Fibroblast of the aortic adventitia (primary cell): ENCODE data around the gene CCDC192. TPM values are rescaled to one million over a fixed set of nuclear protein-coding genes. Genes with fewer than 3 reads are reported as not detected.
A peak's percentile ranks its signal among the peaks of the same experiment; 100 is the strongest.

Source experiments
- DNase-seq: peaks from one replicate; pipeline ENCODE4 v3.0.0-alpha.2; 2010; ENCODE audit warnings: low read depth
- H3K4me3 ChIP-seq: 2 replicates; pipeline ENCODE4 v1.5.1; 2011; ENCODE audit warnings: low read depth, mild to moderate bottlenecking, control low read depth, low read length, moderate library complexity
- CTCF ChIP-seq: IDR thresholded peaks from 2 replicates; pipeline ENCODE4 v1.5.1; 2011; ENCODE audit warnings: mild to moderate bottlenecking, low read length, control low read depth, inconsistent platforms; ENCODE audit not compliant: insufficient read depth
- total RNA-seq: library from RNA; depleted of rRNA; stranded (reverse); fragments of >200 nt; gene quantifications from 2 replicates; pipeline ENCODE4 v1.2.3, GENCODE V29; 2012; ENCODE audit warnings: low replicate concordance

CCDC192 gene, protein sequence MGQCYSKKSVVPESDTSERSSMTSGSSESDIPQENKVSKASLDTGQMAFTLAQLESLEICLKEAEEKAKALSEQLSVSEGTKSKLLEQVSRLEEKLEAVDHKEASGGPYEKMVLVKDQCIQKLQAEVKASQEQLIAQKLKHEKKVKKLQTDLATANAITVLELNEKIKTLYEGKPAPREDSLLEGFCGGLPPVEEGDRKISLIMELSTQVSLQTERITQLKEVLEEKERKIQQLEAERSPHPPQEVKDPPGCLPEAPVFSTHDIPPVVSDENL
- not detected in 2 replicates for total RNA-seq

GRCh38 chr5:127702926-127703561 lies at the start of gene CCDC192:
CCDC192 (plus strand) TSS chr5:127703391; CDS start chr5:127703446, 55 bp downstream.
- H3K4me3 ChIP-seq: no peak within 1 kb of the TSS
- no peak for TF ChIP-seq CTCF
- DNase-seq: no peak

GRCh38 chr5:127656825-127657224 lies 46.4 kb upstream of the CCDC192 start:
- no peak for TF ChIP-seq CTCF
- no peak for DNase-seq
- H3K4me3 ChIP-seq: no peak overlapping the region

- H3K4me3 ChIP-seq: no peak overlapping the region
- DNase-seq: no peak
- TF ChIP-seq CTCF: no peak
Observed at GRCh38 chr5:127660047-127660733, 43.0 kb upstream of the CCDC192 start.

DNA sequence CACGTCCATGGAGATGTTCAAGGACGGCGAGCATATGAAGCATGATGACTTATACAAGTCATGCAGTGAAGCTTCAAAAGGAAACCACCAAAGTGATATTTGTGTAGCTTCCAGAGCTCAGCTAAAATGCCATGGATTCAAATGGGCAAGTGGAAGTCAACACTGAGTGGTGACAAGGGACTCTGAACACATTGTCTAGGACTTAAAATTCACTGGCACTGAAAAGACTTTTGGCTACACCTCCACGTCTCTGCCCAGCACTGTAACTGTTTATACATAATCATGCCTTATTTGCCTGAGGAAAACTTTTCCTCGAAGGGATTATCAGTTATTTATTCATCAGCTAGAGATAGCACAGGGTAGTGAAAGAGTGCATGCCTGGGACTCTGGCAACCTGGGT lies 39.1 kb upstream of the CCDC192 start:
- TF ChIP-seq CTCF: no peak
- DNase-seq: no peak
- H3K4me3 ChIP-seq: no peak overlapping the region

DNA sequence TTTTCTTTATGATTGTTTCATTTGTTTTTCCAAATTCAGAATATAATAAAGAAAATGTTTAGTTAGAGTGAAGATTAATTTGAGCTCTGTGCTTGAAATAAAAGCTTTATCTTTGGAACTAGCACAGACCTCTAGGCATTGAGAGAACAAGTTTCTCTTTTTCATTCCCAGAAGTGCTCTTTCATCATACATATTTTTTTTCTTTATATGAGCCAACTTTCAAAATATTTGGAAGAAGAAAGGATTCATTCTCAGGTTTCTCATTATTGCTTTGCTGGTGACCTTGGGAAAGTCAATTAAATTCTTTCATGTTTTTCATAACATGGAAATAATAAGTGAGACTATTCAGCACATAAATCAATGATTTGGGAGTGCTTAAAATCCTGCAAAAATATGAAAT lies 37.5 kb upstream of the CCDC192 start:
- TF ChIP-seq CTCF: no peak
- DNase-seq: peak; percentile 55
- no peak overlapping the region for H3K4me3 ChIP-seq

- H3K4me3 ChIP-seq: no peak overlapping the region
- DNase-seq: peak; percentile 43
- no peak for TF ChIP-seq CTCF
Observed at GRCh38 chr5:127666043-127666716, 37.0 kb upstream of the CCDC192 start.
